GM21423 (cell line): ENCODE results near the gene HES5.

Experiments
- ATAC-seq: cut with Tn5 transposase; IDR thresholded peaks from one replicate; pipeline ENCODE4 v1.9.1; 2021; ENCODE audit warnings: mild to moderate bottlenecking, moderate library complexity; ENCODE audit not compliant: unreplicated experiment

The HES5 gene

GRCh38 chr1:2483026-2483425 lies 47.0 kb downstream of the HES5 start:
- no peak for ATAC-seq

GRCh38 chr1:2482588-2482987 lies 47.5 kb downstream of the HES5 start:
- ATAC-seq: no peak

- ATAC-seq: no peak
Observed at GRCh38 chr1:2481885-2482284, 48.2 kb downstream of the HES5 start.

DNA sequence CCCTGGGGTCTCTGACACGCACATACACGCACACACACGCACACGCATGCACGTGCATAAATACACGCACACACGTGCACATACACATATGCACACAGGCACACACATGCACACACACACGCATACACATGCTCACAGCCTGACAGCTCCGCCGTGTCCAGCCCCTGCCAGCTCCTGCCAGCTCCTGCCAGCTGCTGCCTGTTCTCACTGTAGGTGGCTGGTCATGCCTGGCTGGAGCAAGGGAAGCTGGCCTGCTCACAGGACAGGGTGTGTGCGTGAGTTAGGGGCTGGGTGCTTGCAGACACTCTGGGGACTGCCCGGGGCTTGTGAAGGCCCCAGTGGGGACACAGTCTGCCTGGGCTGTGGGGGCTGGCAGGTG lies 49.1 kb downstream of the HES5 start:
- no peak for ATAC-seq

- no peak for ATAC-seq
Observed at GRCh38 chr1:2480236-2480985, 49.7 kb downstream of the HES5 start.

DNA sequence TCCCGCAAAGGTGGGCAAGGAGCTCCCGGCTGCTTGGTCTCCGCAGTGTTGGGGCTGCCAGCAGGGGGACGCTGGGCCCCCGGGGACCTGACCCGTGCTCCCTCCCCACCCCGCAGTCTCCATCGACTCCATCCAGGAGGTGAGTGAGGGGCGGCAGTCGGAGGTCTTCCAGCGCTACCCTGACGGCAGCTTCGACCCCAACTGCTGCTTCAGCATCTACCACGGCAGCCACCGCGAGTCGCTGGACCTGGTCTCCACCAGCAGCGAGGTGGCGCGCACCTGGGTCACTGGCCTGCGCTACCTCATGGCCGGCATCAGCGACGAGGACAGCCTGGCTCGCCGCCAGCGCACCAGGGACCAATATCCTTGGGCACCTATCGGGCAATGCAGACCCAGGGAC lies 50.4 kb downstream of the HES5 start:
- ATAC-seq: no peak

DNA sequence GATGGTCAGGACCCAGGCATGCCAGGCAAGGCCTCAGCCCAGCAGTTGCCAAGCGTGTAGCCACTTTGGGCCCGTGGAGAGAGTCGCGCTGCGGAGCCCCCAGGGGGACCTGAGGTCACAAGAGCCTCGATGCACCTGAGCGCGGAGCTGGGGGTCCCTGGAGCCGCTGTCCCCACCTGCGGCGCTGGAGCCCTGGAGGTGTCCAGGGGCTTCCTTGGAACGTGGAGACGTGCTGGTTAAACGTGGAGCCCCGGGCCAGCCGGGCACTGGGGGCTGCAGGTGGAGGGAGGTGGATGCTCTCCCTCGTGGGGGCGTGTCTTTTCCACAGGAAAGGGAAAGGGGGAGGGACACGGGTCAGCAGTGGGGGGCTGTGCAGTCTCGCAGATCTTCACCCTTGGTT lies 50.9 kb downstream of the HES5 start:
- ATAC-seq: no peak
